SK-N-MC (cell line): Measurements from ENCODE around the gene RBM12.

Source experiments
- EZH2 ChIP-seq: fragments of 200-600 bp; sonication (generic); IDR thresholded peaks from one replicate; pipeline ENCODE4 v1.6.1; 2017; ENCODE audit warnings: antibody characterized with exemption
- POLR2AphosphoS5 ChIP-seq: IDR thresholded peaks from 2 replicates; pipeline ENCODE4 v1.6.1; 2012; ENCODE audit warnings: mild to moderate bottlenecking, low read depth, low read length, borderline replicate concordance

- no peak for TF ChIP-seq EZH2
- TF ChIP-seq POLR2AphosphoS5: no peak
Measured at GRCh38 chr20:35652641-35653429, 11.9 kb downstream of the RBM12 start.
